Lung (tissue), 12 donors: Measurements from ENCODE around the gene DYSF. TPM values are rescaled to one million over a fixed set of nuclear protein-coding genes. Genes with fewer than 3 reads are reported as not detected.

Experiments
- ATAC-seq: fragments of 200-7000 bp; cut with Tn5 transposase; one replicate; pipeline ENCODE4 v1.9.1; 2020; ENCODE audit warnings: moderate number of reproducible peaks; ENCODE audit not compliant: insufficient read depth, low FRiP score
- DNase-seq, 3 donors: peaks; one replicate each; pipeline ENCODE4 v3.0.0-alpha.2; 2013 to 2017
- H3K27ac ChIP-seq, 2 donors: one replicate each; pipeline ENCODE4 v1.5.1; 2013; ENCODE audit warnings: mild to moderate bottlenecking in 2 of 2, moderate library complexity in 2 of 2, control low read depth in 1 of 2, inconsistent platforms in 1 of 2, low read depth in 1 of 2, low read length in 1 of 2
- H3K27me3 ChIP-seq, 3 donors: one replicate each; pipeline ENCODE4 v1.5.1; 2013; ENCODE audit warnings: low read length in 2 of 3; ENCODE audit not compliant: control insufficient read depth in 3 of 3, insufficient read depth in 3 of 3
- H3K36me3 ChIP-seq, 4 donors: one replicate each; pipeline ENCODE4 v1.5.1; 2013; ENCODE audit warnings: low read length in 4 of 4, mild to moderate bottlenecking in 1 of 4, moderate library complexity in 1 of 4; ENCODE audit not compliant: control insufficient read depth in 4 of 4, insufficient read depth in 4 of 4
- H3K4me1 ChIP-seq, 5 donors: one replicate each; pipeline ENCODE4 v1.5.1; 2013; ENCODE audit warnings: low read length in 5 of 5, mild to moderate bottlenecking in 2 of 5, moderate library complexity in 1 of 5; ENCODE audit not compliant: control insufficient read depth in 5 of 5, insufficient read depth in 5 of 5
- H3K4me3 ChIP-seq: one replicate; pipeline ENCODE4 v1.5.1; 2013; ENCODE audit warnings: mild to moderate bottlenecking, control low read depth, moderate library complexity
- H3K9ac ChIP-seq, 2 donors: one replicate each; pipeline ENCODE4 v1.5.1; 2013; ENCODE audit warnings: low read length in 2 of 2, control low read depth in 1 of 2; ENCODE audit not compliant: insufficient read depth in 1 of 2
- H3K9me3 ChIP-seq, 4 donors: one replicate each; pipeline ENCODE4 v1.5.1; 2013; ENCODE audit warnings: low read length in 3 of 4, mild to moderate bottlenecking in 1 of 4, moderate library complexity in 1 of 4; ENCODE audit not compliant: control insufficient read depth in 4 of 4, insufficient read depth in 3 of 4
- CTCF ChIP-seq: IDR thresholded peaks from 2 replicates; pipeline ENCODE4 v1.5.1; 2012; ENCODE audit warnings: mild to moderate bottlenecking; ENCODE audit errors: control extremely low read depth, extremely low read depth
- WGBS, 2 donors: extraction: QIAGEN DNeasy Blood & Tissue Kit; methylation state at CpG; one replicate each; pipeline ENCODE4 v1.1.7; 2013; 5-methylcytosine and 5-hydroxymethylcytosine counted together
- polyA plus RNA-seq, 2 donors: library from polyadenylated mRNA; stranded (reverse); fragments of 200-250 nt; gene quantifications; one replicate each; pipeline ENCODE4 v1.2.1, GENCODE V29; 2013
- total RNA-seq, 2 donors: library from RNA; depleted of rRNA in 1 of 2; stranded (reverse); fragments of >200 nt in 1 of 2; gene quantifications; one replicate each; pipeline ENCODE4 v1.2.1, GENCODE V29; 2014 to 2021
- donor health status: control.
- donor health status: control.
- donor health status: Bipolar disorder and iron deficiency.
- donor health status: healthy.
- donor health status: DM: yes; HTN: yes; CAD: no.

The DYSF gene
- total and polyA plus RNA-seq, 4 donors, result 12.9 to 56.2 (median 40.0) TPM

DNA sequence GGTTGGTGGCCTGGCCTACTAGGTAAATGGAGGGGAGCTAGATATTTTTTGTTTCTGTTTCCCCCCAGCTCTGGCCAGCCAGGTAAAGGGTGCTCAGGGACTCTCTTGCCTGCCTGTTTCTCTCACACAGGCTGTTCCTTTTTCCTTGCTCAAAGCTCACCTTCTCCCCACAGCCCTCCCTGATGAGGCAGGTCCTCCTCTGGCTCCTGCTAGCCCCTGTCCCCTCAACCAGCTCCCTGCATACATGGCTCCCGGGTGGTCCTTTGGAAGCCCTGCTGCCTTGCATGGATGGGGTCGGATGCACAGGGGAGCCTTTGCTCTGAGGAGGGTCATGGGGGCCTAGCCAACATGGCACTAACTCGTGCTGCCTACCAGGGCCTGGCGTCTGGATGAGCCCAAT lies 27.8 kb downstream of the DYSF start:
- H3K9me3 ChIP-seq, result no peaks in the 10 kb centered on the region
- no peak for DNase-seq
- no peak overlapping the region for H3K27ac ChIP-seq
- H3K4me3 ChIP-seq, result no peak overlapping the region
- H3K9ac ChIP-seq, result no peak overlapping the region
- no peaks in the 10 kb centered on the region for H3K36me3 ChIP-seq
- no peak for TF ChIP-seq CTCF
- no peak for ATAC-seq
- peaks cover 0 to 9% (median 0%) of the 10 kb centered on the region in 3 donors for H3K27me3 ChIP-seq
- 89 to 98% methylated on average over 4 of the region's 4 CpGs for WGBS, 2 donors
- H3K4me1 ChIP-seq, result peaks cover 0 to 5% (median 0%) of the 10 kb centered on the region in 5 donors

GRCh38 chr2:71482055-71482454 lies 28.7 kb downstream of the DYSF start:
- Histone ChIP-seq H3K9ac (no peak overlapping the region), H3K4me3 (no peak overlapping the region), H3K27me3 (peaks cover 0 to 9% (median 0%) of the 10 kb centered on the region in 3 donors), H3K27ac (no peak overlapping the region), H3K4me1 (peaks cover 0 to 7% (median 0%) of the 10 kb centered on the region in 5 donors), H3K9me3 (no peaks in the 10 kb centered on the region), H3K36me3 (no peaks in the 10 kb centered on the region)
- WGBS, 2 donors, result 64 to 73% methylated on average over 4 of the region's 4 CpGs
- TF ChIP-seq CTCF, result no peak
- DNase-seq (no peak), ATAC-seq (no peak)

DNA sequence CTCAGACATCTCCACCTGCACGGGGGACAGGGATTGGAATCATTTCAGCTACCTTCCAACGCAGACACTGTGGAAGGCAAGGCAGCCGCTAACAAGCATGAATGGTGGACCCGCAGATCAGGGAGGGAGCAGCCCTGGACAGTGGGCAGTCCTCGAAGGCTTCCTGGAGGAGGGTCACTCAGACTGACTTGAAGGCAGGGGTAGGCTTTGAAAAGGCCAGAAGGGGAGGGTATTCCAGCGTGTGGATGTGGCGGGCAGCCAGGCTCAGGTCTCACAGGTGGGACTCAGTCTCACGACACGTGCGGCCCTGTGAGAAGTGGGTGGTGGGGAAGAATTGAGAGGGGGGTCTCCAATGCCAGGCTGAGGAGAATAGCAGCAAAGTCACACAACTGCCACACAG lies 29.9 kb downstream of the DYSF start:
- no peak for ATAC-seq
- no peak overlapping the region for H3K9ac ChIP-seq
- peaks cover 0 to 6% (median 0%) of the 10 kb centered on the region in 5 donors for H3K4me1 ChIP-seq
- no peak for DNase-seq
- H3K27me3 ChIP-seq, result peaks cover 0 to 9% (median 0%) of the 10 kb centered on the region in 3 donors
- H3K27ac ChIP-seq, result no peak overlapping the region
- no peak for TF ChIP-seq CTCF
- no peaks in the 10 kb centered on the region for H3K9me3 ChIP-seq
- H3K4me3 ChIP-seq, result no peak overlapping the region
- H3K36me3 ChIP-seq, result no peaks in the 10 kb centered on the region
- WGBS, 2 donors, result 93% methylated on average over 10 of the region's 10 CpGs

DNA sequence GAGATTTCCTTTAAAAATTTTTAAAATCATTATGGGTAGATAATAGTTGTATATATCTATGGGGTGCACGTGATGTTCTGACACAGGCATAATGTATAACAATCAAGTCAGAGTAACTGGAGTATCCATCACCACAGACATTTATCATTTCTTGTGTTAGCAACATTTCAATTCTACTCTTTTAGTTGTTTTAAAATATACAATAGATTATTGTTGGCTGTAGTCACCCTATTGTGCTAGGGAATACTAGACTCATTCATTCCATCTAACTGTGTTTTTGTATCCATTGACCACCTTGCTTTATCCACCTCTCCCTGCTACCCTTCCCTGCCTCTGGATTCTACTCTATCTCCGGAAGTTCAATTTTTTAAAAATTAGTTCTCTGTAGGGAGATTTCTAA lies 31.0 kb downstream of the DYSF start:
- H3K27ac ChIP-seq, result no peak overlapping the region
- TF ChIP-seq CTCF, result no peak
- 91 to 92% methylated on average over 2 of the region's 2 CpGs for WGBS, 2 donors
- H3K9me3 ChIP-seq, result no peaks in the 10 kb centered on the region
- no peak overlapping the region for H3K4me3 ChIP-seq
- peaks cover 0 to 2% (median 0%) of the 10 kb centered on the region in 4 donors for H3K36me3 ChIP-seq
- H3K9ac ChIP-seq, result no peak overlapping the region
- DNase-seq (no peak), ATAC-seq (no peak)
- peaks cover 0 to 6% (median 0%) of the 10 kb centered on the region in 5 donors for H3K4me1 ChIP-seq
- peaks cover 0 to 9% (median 0%) of the 10 kb centered on the region in 3 donors for H3K27me3 ChIP-seq
